ENCODE measurements around the gene CPSF2.

- TF ChIP-seq CTCF (conservative IDR thresholded peaks at IDR 0.05; ENCODE audit: low read depth, low read length) = no peak
- no peak for TF ChIP-seq EZH2 (IDR thresholded peaks at IDR 0.05; ENCODE audit: low read length, unreplicated experiment)
- TF ChIP-seq EZH2phosphoT487 (IDR thresholded peaks at IDR 0.05; ENCODE audit: borderline replicate concordance, low read length) = no peak
These were observed 545 bp downstream of the CPSF2 start for GRCh38 chr14:92122351-92122677.
